ENCODE measurements around the gene SATB1.

DNA sequence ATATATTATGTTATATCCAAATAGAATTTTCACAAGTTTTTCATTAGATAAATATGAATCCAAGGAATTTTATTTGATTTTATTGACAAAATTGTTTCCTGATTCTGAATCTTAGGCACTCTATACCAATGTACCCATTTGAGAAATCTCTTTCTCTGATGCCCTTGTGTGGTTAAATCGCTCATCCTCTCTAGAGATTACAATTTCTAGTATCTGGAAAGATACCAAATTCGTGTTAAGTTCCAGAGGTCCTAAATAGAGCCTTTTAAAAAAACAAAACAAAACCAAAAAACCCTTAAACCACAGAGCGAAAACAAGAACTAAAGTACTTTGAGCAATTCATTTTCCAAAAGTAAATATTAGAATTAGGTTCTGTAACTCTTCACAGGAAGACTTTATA lies 20.0 kb downstream of the SATB1 start:
- TF ChIP-seq, protein P1, sequence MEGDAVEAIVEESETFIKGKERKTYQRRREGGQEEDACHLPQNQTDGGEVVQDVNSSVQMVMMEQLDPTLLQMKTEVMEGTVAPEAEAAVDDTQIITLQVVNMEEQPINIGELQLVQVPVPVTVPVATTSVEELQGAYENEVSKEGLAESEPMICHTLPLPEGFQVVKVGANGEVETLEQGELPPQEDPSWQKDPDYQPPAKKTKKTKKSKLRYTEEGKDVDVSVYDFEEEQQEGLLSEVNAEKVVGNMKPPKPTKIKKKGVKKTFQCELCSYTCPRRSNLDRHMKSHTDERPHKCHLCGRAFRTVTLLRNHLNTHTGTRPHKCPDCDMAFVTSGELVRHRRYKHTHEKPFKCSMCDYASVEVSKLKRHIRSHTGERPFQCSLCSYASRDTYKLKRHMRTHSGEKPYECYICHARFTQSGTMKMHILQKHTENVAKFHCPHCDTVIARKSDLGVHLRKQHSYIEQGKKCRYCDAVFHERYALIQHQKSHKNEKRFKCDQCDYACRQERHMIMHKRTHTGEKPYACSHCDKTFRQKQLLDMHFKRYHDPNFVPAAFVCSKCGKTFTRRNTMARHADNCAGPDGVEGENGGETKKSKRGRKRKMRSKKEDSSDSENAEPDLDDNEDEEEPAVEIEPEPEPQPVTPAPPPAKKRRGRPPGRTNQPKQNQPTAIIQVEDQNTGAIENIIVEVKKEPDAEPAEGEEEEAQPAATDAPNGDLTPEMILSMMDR (IDR thresholded peaks at IDR 0.05; ENCODE audit: control extremely low read depth in 1 of 3, insufficient read depth in 1 of 3, low read depth in 1 of 3, low read length in 3 of 3): no peak
- TF ChIP-seq POLR2A (IDR thresholded peaks at IDR 0.05; ENCODE audit: control extremely low read depth in 1 of 2, low read depth in 2 of 2, low read length in 2 of 2): no peak
- TF ChIP-seq RAD21 (IDR thresholded peaks at IDR 0.05 in 1 of 2, conservative IDR thresholded peaks at IDR 0.05 in 1 of 2; ENCODE audit: low read depth in 2 of 2, low read length in 2 of 2): no peak
- no peak for TF ChIP-seq SIX5 (IDR thresholded peaks at IDR 0.05; ENCODE audit: low read depth, low read length)
- no peak for TF ChIP-seq EZH2 (IDR thresholded peaks at IDR 0.05; ENCODE audit: low read depth, low read length, severe bottlenecking)
- TF ChIP-seq SUZ12 (IDR thresholded peaks at IDR 0.05; ENCODE audit: low read length): no peak
- TF ChIP-seq SIN3A (conservative IDR thresholded peaks at IDR 0.05 in 1 of 2, IDR thresholded peaks at IDR 0.05 in 1 of 2; ENCODE audit: low read depth in 1 of 2, low read length in 2 of 2): no peak
- TF ChIP-seq, protein P2, sequence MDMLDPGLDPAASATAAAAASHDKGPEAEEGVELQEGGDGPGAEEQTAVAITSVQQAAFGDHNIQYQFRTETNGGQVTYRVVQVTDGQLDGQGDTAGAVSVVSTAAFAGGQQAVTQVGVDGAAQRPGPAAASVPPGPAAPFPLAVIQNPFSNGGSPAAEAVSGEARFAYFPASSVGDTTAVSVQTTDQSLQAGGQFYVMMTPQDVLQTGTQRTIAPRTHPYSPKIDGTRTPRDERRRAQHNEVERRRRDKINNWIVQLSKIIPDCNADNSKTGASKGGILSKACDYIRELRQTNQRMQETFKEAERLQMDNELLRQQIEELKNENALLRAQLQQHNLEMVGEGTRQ (IDR thresholded peaks at IDR 0.05; ENCODE audit: low read length): no peak
- TF ChIP-seq, protein P3, sequence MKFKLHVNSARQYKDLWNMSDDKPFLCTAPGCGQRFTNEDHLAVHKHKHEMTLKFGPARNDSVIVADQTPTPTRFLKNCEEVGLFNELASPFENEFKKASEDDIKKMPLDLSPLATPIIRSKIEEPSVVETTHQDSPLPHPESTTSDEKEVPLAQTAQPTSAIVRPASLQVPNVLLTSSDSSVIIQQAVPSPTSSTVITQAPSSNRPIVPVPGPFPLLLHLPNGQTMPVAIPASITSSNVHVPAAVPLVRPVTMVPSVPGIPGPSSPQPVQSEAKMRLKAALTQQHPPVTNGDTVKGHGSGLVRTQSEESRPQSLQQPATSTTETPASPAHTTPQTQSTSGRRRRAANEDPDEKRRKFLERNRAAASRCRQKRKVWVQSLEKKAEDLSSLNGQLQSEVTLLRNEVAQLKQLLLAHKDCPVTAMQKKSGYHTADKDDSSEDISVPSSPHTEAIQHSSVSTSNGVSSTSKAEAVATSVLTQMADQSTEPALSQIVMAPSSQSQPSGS (IDR thresholded peaks at IDR 0.05; ENCODE audit: low read length): no peak

Measured in H1 (cell line).